Measurements from ENCODE around the gene DPP9. TPM values are rescaled to one million over a fixed set of nuclear protein-coding genes. Genes with fewer than 3 reads are reported as not detected.
A peak's percentile ranks its signal among the peaks of the same experiment; 100 is the strongest.

Gene DPP9
- total and polyA plus RNA-seq, 2 of the 4 experiments (the other 2 are of a cell fraction) = 12.4 to 33.0 TPM

DNA sequence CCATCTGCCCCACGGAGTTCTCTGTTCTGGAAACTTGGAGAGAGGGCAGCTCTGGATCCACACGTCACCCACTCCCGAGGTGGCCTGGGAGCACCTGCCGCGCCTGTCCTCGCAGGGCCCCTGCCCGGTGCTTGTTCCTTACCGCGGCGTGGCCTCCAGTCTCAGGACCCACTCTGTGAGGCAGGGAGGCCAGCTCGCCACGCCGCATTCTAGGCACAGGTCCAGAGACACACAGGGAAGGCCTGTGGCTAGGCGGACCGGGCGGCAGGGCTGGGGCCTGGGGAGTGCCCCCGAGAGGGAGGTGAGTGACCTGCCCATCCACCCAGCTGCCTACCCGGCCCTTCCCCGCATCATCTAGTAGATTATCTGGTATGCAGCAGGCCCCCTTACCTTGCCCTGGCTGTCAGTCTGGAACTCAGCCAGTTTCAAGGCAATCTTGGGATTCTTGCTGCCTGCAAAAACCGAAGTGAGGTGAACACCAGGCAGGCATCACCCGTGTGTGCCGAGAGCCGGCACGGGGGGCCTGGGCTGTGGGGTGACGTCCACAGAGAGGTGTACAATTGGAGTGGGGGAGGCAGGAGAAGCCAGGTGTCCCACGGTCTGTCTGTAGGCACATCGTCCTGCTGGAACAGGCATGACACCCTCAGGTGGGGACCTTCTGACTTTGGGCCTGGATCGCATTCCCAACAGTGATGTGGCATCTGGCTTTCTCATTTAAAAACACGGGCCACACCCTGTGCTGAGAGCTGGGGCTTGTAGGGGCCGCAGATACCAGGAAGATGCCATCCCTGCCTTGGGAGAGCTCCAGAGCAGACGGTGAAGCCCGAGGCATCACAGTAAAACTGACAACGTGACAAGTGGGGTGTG is 23.6 kb downstream of the DPP9 start:
- WGBS, 2 experiments (ENCODE audit: extremely low coverage in 2 of 2, insufficient read length in 1 of 2) = 95% methylated on average over 25 of the region's 33 CpGs; no CpG with 5 or more reads in 1 of the 2 experiments

More for the DNA sequence above, 23.6 kb downstream of the DPP9 start:
- H3K27ac ChIP-seq (ENCODE audit: insufficient read depth, low read length) = no peak overlapping the region
- no peak overlapping the region for H4K91ac ChIP-seq (ENCODE audit: insufficient read depth, low read depth, low read length)
- H4K5ac ChIP-seq (ENCODE audit: low read depth, low read length) = no peak overlapping the region
- dilution Hi-C loops (cut with HindIII; ENCODE audit: low sequenced_read_pairs, unreplicated experiment) = no loop called here
- no peak overlapping the region for H4K8ac ChIP-seq (ENCODE audit: low read depth in 2 of 2, low read length in 2 of 2)
- no peak overlapping the region for H3K23ac ChIP-seq (ENCODE audit: low read depth, low read length)
- no peak overlapping the region for H3K18ac ChIP-seq (ENCODE audit: low read depth, low read length)
- no peak overlapping the region for H3K9ac ChIP-seq (ENCODE audit: low read depth, low read length)
- no peak overlapping the region for H3K14ac ChIP-seq (replicated peaks; ENCODE audit: low read depth, low read length)
- no peak overlapping the region for H2BK20ac ChIP-seq (ENCODE audit: low read depth, low read length)
- BruUV-seq (replicated peaks) = no TSS peak
- no peak overlapping the region for H2BK5ac ChIP-seq (ENCODE audit: low read depth, low read length, poor library complexity, severe bottlenecking)
- no peak overlapping the region for H2AK5ac ChIP-seq (ENCODE audit: low read depth, low read length)
- no peak overlapping the region for H3K4ac ChIP-seq (ENCODE audit: low read depth, low read length)
- H3K9me3 ChIP-seq (ENCODE audit: control insufficient read depth, insufficient read depth, low read length) = no peaks in the 10 kb centered on the region
- CTCF ChIA-PET = no interaction called here
- TF ChIP-seq CHD1 (IDR thresholded peaks at IDR 0.05; ENCODE audit: low read depth, low read length) = no peak
- TF ChIP-seq RFX5 (IDR thresholded peaks at IDR 0.05; ENCODE audit: low read depth, low read length) = no peak
- TF ChIP-seq, protein P1, sequence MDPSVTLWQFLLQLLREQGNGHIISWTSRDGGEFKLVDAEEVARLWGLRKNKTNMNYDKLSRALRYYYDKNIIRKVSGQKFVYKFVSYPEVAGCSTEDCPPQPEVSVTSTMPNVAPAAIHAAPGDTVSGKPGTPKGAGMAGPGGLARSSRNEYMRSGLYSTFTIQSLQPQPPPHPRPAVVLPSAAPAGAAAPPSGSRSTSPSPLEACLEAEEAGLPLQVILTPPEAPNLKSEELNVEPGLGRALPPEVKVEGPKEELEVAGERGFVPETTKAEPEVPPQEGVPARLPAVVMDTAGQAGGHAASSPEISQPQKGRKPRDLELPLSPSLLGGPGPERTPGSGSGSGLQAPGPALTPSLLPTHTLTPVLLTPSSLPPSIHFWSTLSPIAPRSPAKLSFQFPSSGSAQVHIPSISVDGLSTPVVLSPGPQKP (IDR thresholded peaks at IDR 0.05; ENCODE audit: borderline replicate concordance, low read depth, low read length) = no peak
- TF ChIP-seq SMC3 (IDR thresholded peaks at IDR 0.05; ENCODE audit: low read depth, low read length) = no peak
- TF ChIP-seq CEBPB (IDR thresholded peaks at IDR 0.05; ENCODE audit: low read depth, low read length) = no peak
- TF ChIP-seq, protein P2, sequence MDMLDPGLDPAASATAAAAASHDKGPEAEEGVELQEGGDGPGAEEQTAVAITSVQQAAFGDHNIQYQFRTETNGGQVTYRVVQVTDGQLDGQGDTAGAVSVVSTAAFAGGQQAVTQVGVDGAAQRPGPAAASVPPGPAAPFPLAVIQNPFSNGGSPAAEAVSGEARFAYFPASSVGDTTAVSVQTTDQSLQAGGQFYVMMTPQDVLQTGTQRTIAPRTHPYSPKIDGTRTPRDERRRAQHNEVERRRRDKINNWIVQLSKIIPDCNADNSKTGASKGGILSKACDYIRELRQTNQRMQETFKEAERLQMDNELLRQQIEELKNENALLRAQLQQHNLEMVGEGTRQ (IDR thresholded peaks at IDR 0.05; ENCODE audit: low read depth, low read length) = no peak
- no peak for TF ChIP-seq POLR2A (IDR thresholded peaks at IDR 0.05; ENCODE audit: low read depth, low read length)
- no peak for TF ChIP-seq RCOR1 (IDR thresholded peaks at IDR 0.05; ENCODE audit: insufficient replicate concordance, low read length)
- no peak for TF ChIP-seq RAD21 (IDR thresholded peaks at IDR 0.05; ENCODE audit: low read length)
- H3K36me3 ChIP-seq (ENCODE audit: control insufficient read depth, insufficient read depth, low read length) = peaks cover 66% of the 10 kb centered on the region
- in situ Hi-C loops (cut with MboI; ENCODE audit: low sequenced_read_pairs) = no loop called here
- peaks cover 15% of the 10 kb centered on the region for H3K9me1 ChIP-seq (ENCODE audit: insufficient read depth, low read length)
- peak overlapping the region; percentile 42 for H2AK9ac ChIP-seq (replicated peaks; ENCODE audit: low read depth, low read length, poor library complexity)
- H3K4me2 ChIP-seq (ENCODE audit: low read depth, low read length) = no peak overlapping the region
- DNase-seq (no peak), ATAC-seq (ENCODE audit: low read depth) (no peak)
- peaks cover 0 to 16% of the 10 kb centered on the region in 2 experiments for H3K79me1 ChIP-seq (ENCODE audit: low read depth in 1 of 2, low read length in 2 of 2)
- H3K27me3 ChIP-seq (ENCODE audit: control insufficient read depth, insufficient read depth, low read length) = no peaks in the 10 kb centered on the region
- H3K4me1 ChIP-seq (ENCODE audit: control insufficient read depth, insufficient read depth, low read length) = peaks cover 9% of the 10 kb centered on the region; the same call in 1 of the 2 replicates
- no peak overlapping the region for H2AFZ ChIP-seq (replicated peaks; ENCODE audit: low read length, poor library complexity)
- POLR2A ChIA-PET (ENCODE audit: unreplicated experiment) = no interaction called here
- no peaks in the 10 kb centered on the region; the same call in 1 of the 2 replicates for H4K20me1 ChIP-seq (ENCODE audit: insufficient read depth, low read length)
- no peak overlapping the region for H3K4me3 ChIP-seq (ENCODE audit: insufficient read depth, low read depth, low read length)
- H3K56ac ChIP-seq (ENCODE audit: extremely low read depth, insufficient read depth, low read length) = no peak overlapping the region
- H2BK120ac ChIP-seq (ENCODE audit: low read depth, low read length) = no peak overlapping the region
- no peak overlapping the region for H2BK15ac ChIP-seq (ENCODE audit: low read depth, low read length)
- intact Hi-C loops (cut with micrococcal nuclease) = no loop called here

All from IMR-90 (cell line).